K562 (cell line): ENCODE measurements around the gene TSPAN14. TPM values are rescaled to one million over a fixed set of nuclear protein-coding genes. Genes with fewer than 3 reads are reported as not detected.

Experiments
- ATAC-seq: fragments of 200-7000 bp; cut with Tn5 transposase; 3 replicates; pipeline ENCODE4 v1.9.1; 2020; ENCODE audit warnings: moderate library complexity
- BruUV-seq: library from RNA; stranded (reverse); fragments of 400-500 nt; replicated peaks from 2 replicates; lab custom pipeline; 2021; lab: Mats Ljungman, UMichigan
- CTCF ChIA-PET: fragments of 300-600 bp; formaldehyde crosslinking; extraction: SDS; loops from one replicate; lab custom pipeline; 2021; ENCODE audit warnings: low intra/inter-chr PET ratio; lab: Yijun Ruan, JAX
- POLR2A ChIA-PET: fragments of 300-600, 350-650 bp; sonication (Branson Sonifier 250); formaldehyde crosslinking; extraction: SDS; loops from one replicate; lab custom pipeline; 2021; ENCODE audit warnings: antibody characterized with exemption, inconsistent platforms; lab: Yijun Ruan, JAX
- DNase-seq, 4 experiments: peaks; one replicate each; pipeline versions ENCODE4 v3.0.0 to v3.0.0-alpha.2; 2011 to 2018; ENCODE audit warnings: low spot score in 3 of 4, mixed read lengths in 3 of 4; ENCODE audit errors: extremely low read depth in 1 of 4
- FAIRE-seq: peaks from 2 replicates; lab custom pipeline; 2011; peaks lifted over from hg19 to GRCh38; lab: Jason Lieb, UNC
- H2AFZ ChIP-seq: 2 replicates; pipeline ENCODE4 v1.6.0; 2011; ENCODE audit warnings: low read depth, low read length, control low read depth, inconsistent platforms
- H3K27ac ChIP-seq: fragments of 200-600 bp; 3 replicates; pipeline ENCODE4 v1.8.0; 2011; ENCODE audit warnings: low read depth, mild to moderate bottlenecking, control low read depth, inconsistent platforms, low read length, moderate library complexity, mixed read lengths; ENCODE audit errors: extremely low read depth
- H3K27me3 ChIP-seq, 2 experiments: fragments of 300-600 bp in 1 of 2; 2 replicates in 1 of 2; 3 replicates in 1 of 2; pipeline versions ENCODE4 v1.6.0 to v1.8.0; 2011; ENCODE audit warnings: inconsistent platforms in 2 of 2, low read length in 2 of 2, mild to moderate bottlenecking in 1 of 2, mixed read lengths in 1 of 2, moderate library complexity in 1 of 2; ENCODE audit not compliant: control insufficient read depth in 2 of 2, insufficient read depth in 2 of 2
- H3K36me3 ChIP-seq: fragments of 300-600 bp; 3 replicates; pipeline ENCODE4 v1.8.0; 2011; ENCODE audit warnings: mild to moderate bottlenecking, low read length, inconsistent platforms; ENCODE audit not compliant: control insufficient read depth, insufficient read depth
- H3K4me1 ChIP-seq, 2 experiments: fragments of 200-600 bp in 1 of 2; replicated peaks in 1 of 2; 2 replicates in 1 of 2; 3 replicates in 1 of 2; pipeline versions ENCODE4 v1.5.1 to v1.8.0; 2011; ENCODE audit warnings: inconsistent platforms in 2 of 2, low read length in 2 of 2, mild to moderate bottlenecking in 1 of 2, mixed read lengths in 1 of 2, moderate library complexity in 1 of 2; ENCODE audit not compliant: control insufficient read depth in 2 of 2, insufficient read depth in 2 of 2
- H3K4me2 ChIP-seq: 2 replicates; pipeline ENCODE4 v1.6.1; 2011; ENCODE audit warnings: low read length, control low read depth, inconsistent platforms, mixed read lengths; ENCODE audit not compliant: insufficient read depth
- H3K4me3 ChIP-seq: fragments of 200-600 bp; sonication (generic), shearing (Covaris generic); 2 replicates; pipeline ENCODE4 v1.5.1; 2016; ENCODE audit warnings: control low read depth, inconsistent platforms
- H3K79me2 ChIP-seq: fragments of 200-600 bp; 3 replicates; pipeline ENCODE4 v1.8.0; 2011; ENCODE audit warnings: low read length, inconsistent platforms; ENCODE audit not compliant: control insufficient read depth, insufficient read depth
- H3K9ac ChIP-seq, 2 experiments: 2 replicates each; pipeline versions ENCODE4 v1.6.0 to v1.6.1; 2011; ENCODE audit warnings: low read depth in 2 of 2, low read length in 2 of 2, control low read depth in 1 of 2, inconsistent platforms in 1 of 2, mild to moderate bottlenecking in 1 of 2, mixed read lengths in 1 of 2; ENCODE audit not compliant: insufficient read depth in 1 of 2
- H3K9me1 ChIP-seq: one replicate; pipeline ENCODE4 v1.6.0; 2011; ENCODE audit warnings: inconsistent platforms, mild to moderate bottlenecking, low read length, moderate library complexity; ENCODE audit not compliant: control insufficient read depth, insufficient read depth
- H3K9me3 ChIP-seq: replicated peaks from 2 replicates; pipeline ENCODE4 v1.5.1; 2011; ENCODE audit warnings: low read depth, low read length, inconsistent platforms; ENCODE audit not compliant: control insufficient read depth, insufficient read depth
- H4K20me1 ChIP-seq: replicated peaks from 2 replicates; pipeline ENCODE4 v1.6.1; 2011; ENCODE audit warnings: low read length, inconsistent platforms, mixed read lengths; ENCODE audit not compliant: control insufficient read depth, insufficient read depth
- CBFA2T3 ChIP-seq: fragments of 450-650 bp; IDR thresholded peaks from 2 replicates; pipeline ENCODE4 v1.6.1; 2017
- CTCF ChIP-seq, 3 experiments: IDR thresholded peaks in 2 of 3; conservative IDR thresholded peaks in 1 of 3; 2 replicates each; pipeline ENCODE4 v1.5.1; 2011 to 2012; ENCODE audit warnings: low read length in 3 of 3, mild to moderate bottlenecking in 3 of 3, control low read depth in 2 of 3, improper control_type of control experiment in 1 of 3, inconsistent platforms in 1 of 3, low read depth in 1 of 3, mixed read lengths in 1 of 3, moderate library complexity in 1 of 3; ENCODE audit not compliant: insufficient read depth in 2 of 3
- DPF2 ChIP-seq: fragments of 450-650 bp; IDR thresholded peaks from 2 replicates; pipeline ENCODE4 v1.6.1; 2016
- RAD21 ChIP-seq, 2 experiments: fragments of 250-450 bp in 1 of 2; fragments of 450-650 bp in 1 of 2; sonication (Bioruptor Pico) in 1 of 2; formaldehyde crosslinking in 1 of 2; IDR thresholded peaks in 1 of 2; conservative IDR thresholded peaks in 1 of 2; 2 replicates each; pipeline versions ENCODE4 v1.4.0 to v1.8.0; 2020 to 2022; ENCODE audit warnings: mild to moderate bottlenecking in 2 of 2, moderate library complexity in 1 of 2
- RB1 ChIP-seq: fragments of 450-650 bp; IDR thresholded peaks from 2 replicates; pipeline ENCODE4 v1.6.1; 2017; ENCODE audit warnings: low read depth, mild to moderate bottlenecking
- RCOR1 ChIP-seq, 2 experiments: IDR thresholded peaks; 2 replicates each; pipeline ENCODE4 v1.6.1; 2012; ENCODE audit warnings: low read depth in 2 of 2, low read length in 2 of 2, borderline replicate concordance in 1 of 2, improper control_type of control experiment in 1 of 2
- SOX6 ChIP-seq: fragments of 450-650 bp; IDR thresholded peaks from 2 replicates; pipeline ENCODE4 v1.6.1; 2014; ENCODE audit warnings: mild to moderate bottlenecking
- TAF1 ChIP-seq: IDR thresholded peaks from 2 replicates; pipeline ENCODE4 v1.6.1; 2011; ENCODE audit warnings: mild to moderate bottlenecking, low read length, moderate library complexity; ENCODE audit not compliant: insufficient read depth, control insufficient read depth, severe bottlenecking; ENCODE audit errors: extremely low read depth
- TEAD4 ChIP-seq, 2 experiments: sonication (generic) in 1 of 2; formaldehyde crosslinking in 1 of 2; IDR thresholded peaks; 2 replicates each; pipeline versions ENCODE4 v1.6.1 to v1.8.0; 2012 to 2022; ENCODE audit warnings: borderline replicate concordance in 1 of 2, inconsistent platforms in 1 of 2, low read length in 1 of 2, mild to moderate bottlenecking in 1 of 2, missing genetic modification reagents in 1 of 2
- ZBTB5 ChIP-seq: fragments of 450-650 bp; IDR thresholded peaks from 2 replicates; pipeline ENCODE4 v1.6.1; 2017; ENCODE audit warnings: antibody characterized with exemption
- ZNF184 ChIP-seq: sonication (generic); formaldehyde crosslinking; IDR thresholded peaks from 2 replicates; pipeline ENCODE4 v1.5.0; 2020; ENCODE audit warnings: missing genetic modification reagents
- ZNF589 ChIP-seq: fragments of 200-800 bp; sonication (Bioruptor generic); IDR thresholded peaks from 2 replicates; pipeline ENCODE4 v1.6.1; 2016; ENCODE audit warnings: low read depth, missing genetic modification characterization, missing compliant biosample characterization
- WGBS: fragments of 100-300 bp; shearing (Covaris generic); methylation state at CpG from one replicate; pipeline ENCODE4 v1.1.6; 2016; ENCODE audit warnings: low coverage, mixed read lengths; ENCODE audit not compliant: insufficient coverage; ENCODE audit errors: missing lambda C conversion rate; 5-methylcytosine and 5-hydroxymethylcytosine counted together
- in situ Hi-C: fragments of 300-500 bp; cut with MboI; formaldehyde crosslinking; loops from 4 replicates; pipeline ENCODE4 v1.15.0; 2018; ENCODE audit warnings: inconsistent platforms, mixed read lengths
- intact Hi-C: fragments of 100-400 bp; cut with micrococcal nuclease; formaldehyde crosslinking; loops from 2 replicates; pipeline ENCODE4 v1.14.2; 2022
- polyA plus RNA-seq, 8 experiments: library from polyadenylated mRNA; depleted of rRNA in 4 of 8; stranded (reverse) in 5 of 8; unstranded in 3 of 8; fragments of >200 nt; fragmentation: Nextera tagmentation in 2 of 8; fragmentation: Illumina TruSeq in 1 of 8; extraction: Ambion mirVana in 2 of 8; extraction: Trizol in 1 of 8; gene quantifications; 2 replicates each; pipeline versions ENCODE4 v1.2.1 to v1.2.3, GENCODE V29; 2011 to 2014; ENCODE audit warnings: inconsistent platforms in 1 of 8, missing spikeins in 1 of 8
- total RNA-seq, 7 experiments: library from RNA; depleted of rRNA in 6 of 7; stranded (reverse); fragments of >200 nt in 6 of 7; fragmentation: Illumina TruSeq in 2 of 7; extraction: Trizol in 2 of 7; gene quantifications; 2 replicates each; pipeline versions ENCODE4 v1.2.1 to v1.2.3, GENCODE V29; 2011 to 2021; ENCODE audit warnings: low replicate concordance in 1 of 7

Gene TSPAN14
- total and polyA plus RNA-seq, 9 of the 15 experiments (the other 6 are each of a cell fraction or from before 2014, with no cell fraction given) = 5.8 to 92.9 (median 23.3) TPM

GRCh38 chr10:80449520-80449919 is 4.6 kb upstream of the TSPAN14 start:
- no peak overlapping the region for H3K4me3 ChIP-seq
- H3K27ac ChIP-seq = no peak overlapping the region
- in situ Hi-C loops = loop anchor here (5.0 kb wide), 1 partner anchor 58 kb away; no protein-coding TSS in a partner anchor
- ChIA-PET CTCF (no interaction called here), POLR2A (interaction anchor here (0.7 to 1.1 kb wide), 4 partner anchors 16 to 98 kb away, joined by 3 to 4 read pairs (median 4); no protein-coding TSS in a partner anchor)
- intact Hi-C loops = no loop called here
- no peaks in the 10 kb centered on the region for H3K27me3 ChIP-seq
- DNase-seq (peak in 1 of 4 experiments; percentile 47), ATAC-seq (0 out of 3 replicates have a peak, but pooled peaks have one; percentile 1), FAIRE-seq (peak; percentile 46)
- peaks cover 13 to 21% of the 10 kb centered on the region in 2 experiments; a peak in 4 of 5 replicates for H3K4me1 ChIP-seq
- H3K9me1 ChIP-seq = no peaks in the 10 kb centered on the region
- no peaks in the 10 kb centered on the region for H3K9me3 ChIP-seq
- no peak overlapping the region; a peak in 1 of 4 replicates for H3K9ac ChIP-seq
- 2% methylated on average over 2 of the region's 2 CpGs for WGBS
- peaks cover 3% of the 10 kb centered on the region for H3K79me2 ChIP-seq
- no TSS peak for BruUV-seq
- no peaks in the 10 kb centered on the region for H4K20me1 ChIP-seq
- no peaks in the 10 kb centered on the region for H3K36me3 ChIP-seq
- H3K4me2 ChIP-seq = no peak overlapping the region
- no peak overlapping the region for H2AFZ ChIP-seq
- peak; percentile 23; the same call in 1 of the 2 replicates for TF ChIP-seq CBFA2T3
- TF ChIP-seq TEAD4 (IDR thresholded peaks at IDR 0.05; ENCODE audit: low read length) = 0 out of 2 replicates have a peak, but pooled peaks have one; percentile 35
- TF ChIP-seq TEAD4 (CRISPR knock-in tag; IDR thresholded peaks at IDR 0.05; ENCODE audit: borderline replicate concordance) = no peak
- TF ChIP-seq ZNF184 (CRISPR knock-in tag) = no peak
- TF ChIP-seq RB1 = no peak
- TF ChIP-seq RAD21 (CRISPR knock-in tag; conservative IDR thresholded peaks at IDR 0.05 in 1 of 2, IDR thresholded peaks at IDR 0.05 in 1 of 2) = peak in 1 of 2 experiments; percentile 24; a peak in 1 of 4 replicates
- no peak for TF ChIP-seq ZBTB5
- peak; percentile 37; the same call in 1 of the 2 replicates for TF ChIP-seq DPF2
- TF ChIP-seq CTCF (IDR thresholded peaks at IDR 0.05 in 2 of 3, conservative IDR thresholded peaks at IDR 0.05 in 1 of 3; ENCODE audit: insufficient read depth in 2 of 3, low read depth in 1 of 3, low read length in 3 of 3) = peak in 1 of 3 experiments; percentile 6; a peak in 1 of 6 replicates
- TF ChIP-seq SOX6 = 0 out of 2 replicates have a peak, but pooled peaks have one; percentile 22
- peak in 1 of 2 experiments; percentile 10; a peak in 1 of 4 replicates for TF ChIP-seq RCOR1 (IDR thresholded peaks at IDR 0.05; ENCODE audit: borderline replicate concordance in 1 of 2, low read depth in 2 of 2, low read length in 2 of 2)
- TF ChIP-seq TAF1 = no peak
- TF ChIP-seq ZNF589 (CRISPR knock-in tag) = no peak
